Measurements from ENCODE around the gene MT1E.
"Not testable (repeated sequence)": the region's sequence is repeated elsewhere in the genome, so short reads cannot be mapped to it uniquely, and the experiment has no call there.

Gene MT1E

DNA sequence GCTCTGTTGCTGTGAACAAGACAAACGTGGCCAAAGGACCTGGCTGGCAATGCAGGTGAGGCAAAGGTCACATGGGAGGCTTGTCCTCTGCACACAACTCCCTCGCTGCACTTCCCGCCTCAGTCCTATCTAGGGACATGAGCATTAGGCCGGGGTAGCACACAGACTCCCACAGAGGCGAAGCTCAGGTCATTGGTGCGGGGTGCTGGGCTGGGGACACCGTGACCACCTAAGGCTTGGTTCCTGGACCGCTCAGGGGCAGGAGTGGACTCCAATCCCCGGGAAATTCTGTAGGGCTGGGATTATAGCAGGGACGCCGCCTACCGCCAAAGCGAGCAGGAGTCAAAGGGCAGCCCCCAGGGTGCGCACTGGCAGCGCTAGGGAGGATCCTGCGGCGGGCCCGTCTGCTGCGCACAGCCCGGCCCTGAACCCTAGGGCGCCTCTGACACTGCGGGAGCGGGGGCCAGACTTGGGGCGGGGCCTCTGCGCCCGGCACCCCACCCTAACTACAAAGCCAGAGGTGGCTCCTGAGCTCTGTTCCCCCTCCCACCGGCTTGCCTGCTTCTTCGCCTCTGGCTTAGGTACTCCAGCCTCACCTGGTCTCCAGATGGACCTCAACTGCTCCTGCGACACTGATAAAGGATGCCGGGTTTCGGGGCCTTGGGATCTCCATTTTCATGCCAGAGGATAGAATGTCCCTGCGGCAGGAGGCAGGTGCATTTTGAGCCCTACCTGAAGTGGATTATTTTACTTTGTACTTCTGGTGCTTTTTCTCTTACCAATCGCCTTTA, 22.3 kb downstream of the MT1E start:
- no peak for DNase-seq (ENCODE audit: low read depth)

DNA sequence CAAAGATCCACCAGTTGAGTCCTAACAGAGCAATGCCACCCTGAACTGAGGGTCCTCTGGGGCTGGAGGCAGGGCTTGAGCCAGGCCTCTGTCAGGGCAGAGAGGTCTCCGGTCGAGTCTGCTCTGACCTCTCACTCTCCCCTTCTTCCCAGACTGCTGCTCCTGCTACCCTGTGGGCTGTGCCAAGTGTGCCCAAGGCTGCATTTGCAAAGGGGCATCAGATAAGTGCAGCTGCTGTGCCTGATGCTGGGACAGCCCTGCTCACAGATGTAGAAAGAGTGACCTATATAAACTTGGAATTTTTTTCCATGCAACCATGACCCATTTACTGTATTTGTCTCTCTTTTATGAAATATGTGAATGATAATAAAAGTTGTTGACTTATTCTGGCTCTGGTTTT, 23.7 kb downstream of the MT1E start:
- no peak for DNase-seq (ENCODE audit: low read depth)

DNA sequence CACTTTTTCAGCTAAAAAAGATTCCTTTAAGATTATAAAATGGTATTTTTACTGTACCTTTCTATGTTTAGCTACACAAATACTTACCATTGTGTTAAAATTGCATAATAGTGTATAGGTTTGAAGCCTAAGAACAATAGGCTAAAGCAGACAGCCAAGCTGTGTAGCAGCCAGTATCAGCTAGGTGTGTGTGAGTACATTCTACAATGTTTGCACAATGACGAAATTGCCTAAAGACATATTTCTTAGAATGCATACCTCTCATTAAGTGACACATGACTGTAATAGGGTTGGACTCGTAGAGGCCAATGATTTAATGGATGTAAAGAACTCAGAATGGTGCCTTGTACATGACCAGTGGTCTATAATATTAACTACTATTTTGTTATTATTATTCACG, 24.2 kb downstream of the MT1E start:
- DNase-seq (ENCODE audit: low read depth), result no peak

DNA sequence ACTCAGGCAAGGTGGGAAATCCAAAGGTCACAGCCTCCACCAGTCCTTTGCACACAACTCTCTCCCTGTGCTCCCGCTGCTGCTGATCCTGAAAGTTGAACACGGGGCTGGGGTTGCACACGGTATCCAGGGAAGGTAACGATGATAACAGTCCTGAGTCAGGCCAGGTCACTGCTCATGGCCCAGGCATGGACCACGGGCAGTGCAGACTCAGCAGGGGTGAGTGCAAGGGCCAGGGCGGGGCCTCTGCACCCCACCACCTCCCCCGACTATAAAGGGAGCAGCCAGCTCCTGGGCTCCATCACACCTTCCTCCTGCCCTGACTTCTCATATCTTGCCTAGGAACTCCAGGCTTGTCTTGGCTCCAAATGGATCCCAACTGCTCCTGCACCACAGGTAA, 26.0 kb downstream of the MT1E start, which contains the start of gene MT1B:
Gene MT1B (plus strand): TSS at position 301 of the 400 bp plus-strand sequence. CDS start 68 bp downstream, at position 369.
- DNase-seq (ENCODE audit: low read depth), result no peak

DNA sequence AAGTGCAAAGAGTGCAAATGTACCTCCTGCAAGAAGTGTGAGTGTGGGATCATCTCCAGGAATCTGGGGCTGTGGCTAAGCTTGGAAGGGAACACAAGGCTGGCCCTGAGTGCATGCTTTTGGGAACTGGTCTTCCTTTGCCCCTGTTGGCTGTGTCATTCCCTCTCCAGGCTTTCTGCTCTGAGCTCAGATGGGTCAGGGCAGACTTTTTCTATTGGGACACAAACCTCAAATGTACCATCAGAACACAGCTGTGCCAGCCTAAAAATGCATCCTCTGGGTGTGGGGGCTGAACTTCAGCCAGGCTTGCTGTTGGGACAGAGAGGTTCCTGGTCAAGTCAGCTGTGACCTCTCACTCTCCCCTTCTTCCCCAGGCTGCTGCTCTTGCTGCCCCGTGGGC, 27.0 kb downstream of the MT1E start:
- no peak for DNase-seq (ENCODE audit: low read depth)

DNA sequence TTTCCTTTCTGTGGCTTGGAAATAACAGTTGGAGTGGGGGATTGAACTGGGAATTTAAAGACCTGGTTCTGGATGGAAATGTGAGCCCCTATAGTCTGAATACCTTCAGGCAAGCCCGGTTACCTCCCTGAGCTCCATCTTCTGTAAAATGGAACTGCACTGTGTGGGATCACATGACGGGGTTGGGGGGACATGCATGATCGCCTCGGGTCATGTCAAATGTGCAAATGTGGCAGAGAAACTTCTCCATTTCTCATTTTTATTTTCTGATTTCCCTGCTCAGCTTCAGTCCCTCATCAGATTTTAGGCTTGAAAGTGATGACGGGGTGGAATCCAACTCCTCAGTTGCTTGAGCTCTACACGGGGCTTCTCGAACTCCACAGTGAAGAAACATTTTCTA, 27.6 kb downstream of the MT1E start:
- no peak for DNase-seq (ENCODE audit: low read depth)

DNA sequence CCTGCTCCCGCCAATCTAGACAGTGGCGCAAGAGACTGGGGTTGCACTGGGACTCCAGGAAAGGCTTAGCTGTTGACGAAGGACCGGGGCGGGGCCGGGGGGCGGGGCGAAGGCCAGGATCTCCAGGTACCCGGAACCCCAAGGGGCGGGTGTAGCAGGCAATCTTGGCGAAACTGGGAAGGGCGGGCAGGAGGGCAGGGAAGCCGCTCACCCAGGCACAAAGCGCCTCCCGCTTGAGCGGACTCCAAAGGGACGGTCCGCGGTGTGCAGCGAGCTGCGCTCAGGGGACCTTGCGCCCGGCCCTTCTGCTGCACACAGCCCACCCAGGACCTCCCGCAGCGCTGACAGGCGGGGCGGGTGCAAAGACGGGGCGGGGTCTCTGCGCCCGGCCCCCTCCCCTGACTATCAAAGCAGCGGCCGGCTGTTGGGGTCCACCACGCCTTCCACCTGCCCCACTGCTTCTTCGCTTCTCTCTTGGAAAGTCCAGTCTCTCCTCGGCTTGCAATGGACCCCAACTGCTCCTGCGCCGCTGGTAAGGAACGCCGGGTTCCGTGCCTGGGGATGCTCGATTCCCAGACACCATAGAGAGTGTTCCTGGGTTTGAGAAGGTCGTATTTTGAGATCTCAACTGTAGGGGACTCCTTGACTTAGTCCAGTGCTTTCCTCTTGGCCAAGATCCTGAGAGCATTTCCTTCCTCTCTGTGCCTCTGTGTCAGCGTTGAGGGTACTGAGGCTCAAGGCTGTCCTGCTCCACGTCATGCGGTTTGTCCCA, 32.2 kb downstream of the MT1E start, which contains the start of gene MT1F:
Gene MT1F (plus strand): TSS at position 405 of the 772 bp plus-strand sequence. CDS start 100 bp downstream, at position 505.
- DNase-seq (ENCODE audit: low read depth), result no peak

DNA sequence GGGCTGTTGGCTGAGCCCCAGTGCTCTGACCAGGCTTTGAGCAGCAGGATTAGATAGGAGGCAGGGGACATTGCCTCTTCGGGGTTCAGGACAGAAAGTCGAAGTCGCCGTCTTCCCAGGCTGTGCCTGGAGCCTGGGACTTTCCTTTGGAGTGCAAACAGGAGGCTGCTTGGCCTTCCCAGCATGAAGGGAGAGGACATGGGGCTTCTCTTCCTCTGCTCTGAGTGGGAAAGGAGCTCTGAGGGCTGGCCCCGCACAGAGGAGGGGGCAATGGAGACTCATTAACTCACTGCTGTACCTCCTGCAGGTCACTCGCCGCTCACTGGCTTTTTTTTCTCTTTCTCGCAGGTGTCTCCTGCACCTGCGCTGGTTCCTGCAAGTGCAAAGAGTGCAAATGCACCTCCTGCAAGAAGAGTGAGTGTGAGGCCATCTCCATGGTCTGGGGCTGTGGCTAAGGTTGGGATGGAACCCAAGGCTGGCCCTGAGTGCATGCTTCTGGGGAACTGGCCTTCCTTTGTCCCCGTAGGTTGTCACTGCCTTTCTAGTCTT, 32.8 kb downstream of the MT1E start:
- no peak for DNase-seq (ENCODE audit: low read depth)

DNA sequence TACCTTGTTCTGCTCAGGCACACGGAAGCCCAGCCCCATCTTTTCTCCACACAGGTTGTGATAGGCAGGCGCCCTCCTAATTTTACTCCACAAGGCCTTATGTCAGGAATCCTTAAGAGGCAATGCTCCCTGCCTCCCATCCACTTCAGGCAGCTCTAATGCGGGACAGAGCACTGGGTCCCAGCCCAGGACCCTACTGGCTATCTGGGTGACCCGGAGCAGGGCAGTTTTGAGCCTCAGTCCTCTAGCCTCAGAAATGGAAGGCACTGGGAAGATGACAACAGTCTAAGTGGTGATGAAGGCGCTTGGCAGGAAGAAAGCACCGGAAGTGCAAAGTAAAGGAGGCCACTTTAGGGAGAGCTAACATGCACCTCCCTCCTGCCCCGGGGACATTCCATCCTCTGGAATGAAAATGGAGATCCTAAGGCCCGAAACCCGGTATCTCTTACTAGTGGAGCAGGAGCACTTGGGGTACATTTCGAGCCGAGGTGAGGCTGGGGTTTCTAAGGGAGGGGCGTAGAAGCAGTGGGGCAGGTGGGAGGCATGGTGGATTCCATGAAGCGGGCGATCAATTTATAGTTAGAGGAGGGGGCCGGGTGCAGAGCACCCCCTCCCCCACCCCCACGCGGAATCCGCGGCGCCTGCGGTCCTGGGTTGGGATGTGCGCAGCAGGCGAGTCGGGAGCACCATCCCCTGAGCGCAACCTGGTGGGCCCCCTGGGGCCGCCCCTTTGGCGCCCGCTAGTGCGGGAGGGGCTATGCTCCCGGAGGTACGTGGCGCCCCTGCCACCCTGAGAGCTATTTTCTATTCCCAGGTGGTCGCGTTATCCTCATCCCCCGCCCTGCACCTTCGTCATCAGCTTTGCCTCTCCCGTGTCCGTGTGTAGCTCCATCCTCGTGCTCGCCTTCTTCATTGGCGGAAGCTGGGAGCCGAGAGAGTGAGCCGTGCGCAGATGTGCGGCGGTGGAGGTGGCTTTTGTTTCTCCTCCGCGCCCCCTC, 37.1 kb downstream of the MT1E start:
- DNase-seq (ENCODE audit: low read depth), result no peak

DNA sequence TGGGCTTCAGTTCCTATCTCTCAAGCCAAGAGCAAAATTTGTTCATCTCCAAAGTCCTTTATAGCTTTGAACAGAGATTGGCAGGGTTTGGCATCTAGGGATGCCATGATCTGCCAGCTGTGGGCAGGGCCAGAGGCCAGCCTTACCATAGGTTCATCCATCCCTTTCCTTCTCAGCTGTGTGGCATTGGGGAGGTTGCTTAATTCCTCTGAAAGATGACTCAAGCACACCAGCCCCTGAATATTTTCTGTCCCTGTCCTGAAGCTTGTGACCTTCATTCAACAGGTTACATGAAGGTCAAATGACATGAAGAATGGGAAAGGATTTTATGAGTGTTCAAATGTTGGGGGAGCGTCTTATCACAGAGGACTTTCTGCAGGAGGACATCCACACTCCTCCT, 38.9 kb downstream of the MT1E start:
- DNase-seq (ENCODE audit: low read depth), result no peak

DNA sequence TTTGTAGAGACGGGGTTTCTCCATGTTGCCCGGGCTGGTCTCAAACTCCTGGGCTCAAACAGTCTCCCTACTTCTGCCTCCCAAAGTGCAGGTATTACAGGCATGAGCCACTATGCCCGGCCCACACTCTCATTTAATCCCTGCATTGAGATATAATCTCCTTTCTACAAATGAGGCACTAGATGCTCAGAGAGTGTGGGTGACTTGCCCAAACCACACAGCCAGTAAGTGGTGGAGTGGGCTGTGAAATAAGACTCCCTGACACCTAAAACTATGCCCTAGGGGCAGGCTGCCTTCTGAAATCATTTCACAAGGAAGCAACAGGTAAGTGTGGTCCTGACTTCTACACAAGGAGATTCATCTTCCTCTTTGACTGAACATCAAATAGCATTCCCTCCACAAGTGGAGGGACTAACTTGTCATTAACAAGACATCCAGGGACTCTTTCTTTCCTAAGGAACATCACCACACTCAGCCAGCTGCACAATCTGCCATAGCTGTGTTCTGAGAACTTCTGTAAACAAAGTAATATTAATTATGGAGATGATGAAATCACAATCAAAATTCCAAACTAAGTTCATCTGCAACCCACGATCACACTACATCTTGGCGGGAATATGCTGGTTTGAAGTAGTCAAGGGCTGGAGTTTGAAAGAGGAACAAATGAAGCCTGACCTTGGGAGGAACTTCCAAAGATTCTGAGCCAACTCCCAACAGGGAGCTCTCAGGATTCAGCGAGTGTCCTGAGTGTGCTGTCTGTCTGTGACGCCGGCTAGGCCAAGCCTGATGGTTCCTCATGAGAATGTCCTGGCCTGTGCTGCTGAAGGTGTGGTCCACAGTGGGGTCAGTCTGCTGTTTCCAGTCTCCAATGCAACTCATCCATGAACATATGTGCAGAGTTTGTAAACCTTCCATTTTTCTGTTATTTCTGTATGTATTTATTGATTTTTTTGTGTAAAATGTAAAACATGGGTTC, 40.0 kb downstream of the MT1E start:
- DNase-seq (ENCODE audit: low read depth), result not testable (repeated sequence)

DNA sequence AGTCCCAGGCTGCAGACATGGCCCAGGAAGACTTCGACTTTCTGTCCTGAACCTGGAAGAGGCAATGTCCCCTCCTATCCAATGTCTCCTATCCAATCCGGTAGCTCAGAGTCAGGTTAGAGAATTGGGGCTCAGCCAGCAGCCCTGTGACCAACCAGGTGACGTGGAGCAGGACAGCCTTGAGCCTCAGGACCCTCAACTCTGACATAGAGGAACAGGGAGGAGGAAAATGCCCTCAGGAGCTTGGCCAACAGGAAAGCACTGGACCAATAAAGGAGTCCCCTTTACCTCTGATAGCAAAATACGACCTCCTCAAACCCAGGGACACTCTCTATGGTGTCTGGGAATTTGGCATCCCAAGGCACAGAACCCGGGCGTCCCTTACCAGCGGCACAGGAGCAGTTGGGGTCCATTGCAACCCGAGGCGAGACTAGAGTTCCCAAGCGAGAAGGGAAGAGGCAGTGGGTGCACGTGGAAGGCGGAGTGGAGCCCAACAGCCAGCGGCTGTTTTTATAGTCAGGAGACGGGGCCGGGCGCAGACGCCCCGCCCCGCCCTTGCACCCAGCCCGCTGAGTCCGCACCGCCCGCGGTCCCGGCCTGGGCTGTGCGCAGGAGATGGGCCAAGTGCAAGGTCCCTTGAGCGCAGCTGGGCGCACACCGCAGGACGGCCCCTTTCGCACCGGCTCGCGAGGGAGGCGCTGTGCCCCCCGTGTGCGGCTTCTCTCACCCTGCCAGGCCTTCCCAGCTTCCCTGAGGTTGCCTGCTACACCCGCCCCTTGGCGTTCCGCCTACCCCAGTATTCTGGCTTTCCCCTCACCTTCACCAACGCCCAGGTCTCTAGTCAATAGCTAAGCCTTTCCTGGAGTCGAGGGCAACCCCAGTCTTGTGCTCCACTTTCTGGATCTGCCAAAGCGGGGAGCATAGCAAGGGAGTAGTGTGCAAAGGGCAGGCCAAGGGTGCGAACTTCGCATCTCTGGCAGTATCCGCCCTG, 42.3 kb downstream of the MT1E start, which contains the start of gene MT1G:
Gene MT1G (minus strand): TSS at position 485 of the 991 bp plus-strand sequence. CDS start 72 bp downstream, at position 413.
- no peak for DNase-seq (ENCODE audit: low read depth)

DNA sequence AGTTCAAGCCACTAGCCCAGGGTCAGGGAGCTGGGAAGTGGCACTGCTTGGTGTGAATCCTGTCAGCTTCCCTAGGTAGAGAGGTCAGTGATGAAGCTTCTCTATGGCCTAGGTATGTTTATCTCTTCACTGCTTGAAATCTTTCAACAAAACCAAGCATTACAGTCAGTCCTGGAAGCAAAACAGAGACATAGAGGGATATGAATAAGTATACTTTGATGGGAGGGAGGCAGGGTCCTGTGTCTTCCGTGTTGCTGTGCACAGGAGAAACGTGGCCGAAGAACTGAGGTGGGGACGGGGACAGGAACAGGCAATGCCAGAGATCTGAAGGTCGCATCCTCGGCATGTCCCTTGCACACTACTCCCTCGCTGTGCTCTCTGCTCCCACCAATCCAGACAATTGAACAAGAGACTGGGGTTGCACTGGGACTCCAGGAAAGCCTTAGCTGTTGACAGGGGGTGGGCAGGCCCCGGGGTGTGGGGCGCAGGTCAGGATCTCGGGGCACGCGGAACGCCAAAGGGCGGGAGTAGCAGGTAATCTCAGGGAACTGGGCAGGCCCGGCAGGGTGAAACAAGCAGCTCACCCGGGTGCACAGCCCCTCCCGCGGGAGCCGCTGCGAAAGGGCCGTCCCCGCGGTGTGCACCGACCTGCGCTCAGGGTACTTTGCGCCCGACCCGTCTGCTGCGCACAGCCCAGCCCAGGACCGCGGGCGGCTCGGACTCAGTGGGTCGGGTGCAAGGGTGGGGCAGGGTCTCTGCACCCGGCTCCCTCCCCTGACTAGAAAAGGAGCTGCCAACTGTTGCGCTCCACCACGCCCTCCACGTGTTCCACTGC, 43.6 kb downstream of the MT1E start, which contains the start of gene MT1H:
Gene MT1H (plus strand): TSS at position 810 of the 835 bp plus-strand sequence. CDS start 71 bp downstream, outside the sequence.
- no peak for DNase-seq (ENCODE audit: low read depth)

DNA sequence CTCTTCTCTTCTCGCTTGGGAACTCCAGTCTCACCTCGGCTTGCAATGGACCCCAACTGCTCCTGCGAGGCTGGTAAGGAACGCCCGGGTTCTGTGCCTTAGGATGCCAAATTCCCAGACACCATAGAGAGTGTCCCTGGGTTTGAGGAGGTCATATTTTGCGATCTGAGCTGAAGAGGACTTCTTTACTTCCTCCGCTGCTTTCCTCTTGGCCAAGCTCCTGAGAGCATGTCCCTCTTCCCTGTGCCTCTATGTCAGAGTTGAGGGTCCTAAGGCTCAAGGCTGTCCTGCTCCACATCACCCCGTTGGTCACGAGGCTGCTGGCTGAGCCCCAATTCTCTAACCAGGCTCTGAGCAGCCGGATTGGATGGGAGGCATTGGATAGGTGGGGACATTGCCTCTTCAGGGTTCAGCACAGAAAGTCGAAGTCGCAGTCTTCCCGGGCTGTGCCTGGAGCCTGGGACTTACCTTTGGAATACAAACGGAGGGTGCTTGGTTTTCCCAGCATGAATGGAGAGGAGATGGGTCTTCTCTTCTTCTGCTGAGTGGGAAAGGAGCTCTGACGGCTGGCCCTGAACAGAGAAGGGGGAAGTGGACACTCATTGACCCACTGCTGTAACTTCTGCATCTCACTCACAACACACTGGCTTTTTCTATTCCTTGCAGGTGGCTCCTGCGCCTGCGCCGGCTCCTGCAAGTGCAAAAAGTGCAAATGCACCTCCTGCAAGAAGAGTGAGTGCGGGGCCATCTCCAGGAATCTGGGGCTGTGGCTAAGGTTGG, 44.4 kb downstream of the MT1E start:
- no peak for DNase-seq (ENCODE audit: low read depth)

DNA sequence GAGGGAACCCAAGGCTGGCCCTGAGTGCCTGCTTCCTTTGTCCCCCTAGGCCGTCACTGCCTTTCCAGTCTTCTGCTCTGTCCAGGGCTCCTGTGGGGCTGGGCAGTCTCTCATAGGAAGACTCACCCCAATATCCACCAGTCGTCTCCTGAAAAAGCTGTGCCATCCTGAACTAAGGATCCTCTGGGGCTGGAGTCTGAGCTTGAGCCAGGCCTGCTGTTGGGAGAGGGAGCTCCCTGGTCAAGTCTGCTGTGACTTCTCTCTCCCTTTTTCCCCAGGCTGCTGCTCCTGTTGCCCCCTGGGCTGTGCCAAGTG, 45.0 kb downstream of the MT1E start:
- no peak for DNase-seq (ENCODE audit: low read depth)

DNA sequence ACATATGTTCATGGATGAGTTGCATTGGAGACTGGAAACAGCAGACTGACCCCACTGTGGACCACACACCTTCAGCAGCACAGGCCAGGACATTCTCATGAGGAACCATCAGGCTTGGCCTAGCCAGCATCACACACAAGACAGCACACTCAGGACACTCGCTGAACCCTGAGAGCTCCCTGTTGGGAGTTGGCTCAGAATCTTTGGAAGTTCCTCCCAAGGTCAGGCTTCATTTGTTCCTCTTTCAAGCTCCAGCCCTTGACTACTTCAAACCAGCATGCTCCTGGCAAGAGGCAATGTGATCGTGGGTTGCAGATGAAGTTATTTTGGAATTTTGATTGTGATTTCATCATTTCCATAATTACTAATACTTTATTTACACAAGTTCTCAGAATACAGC, 46.1 kb downstream of the MT1E start:
- not testable (repeated sequence) for DNase-seq (ENCODE audit: low read depth)

DNA sequence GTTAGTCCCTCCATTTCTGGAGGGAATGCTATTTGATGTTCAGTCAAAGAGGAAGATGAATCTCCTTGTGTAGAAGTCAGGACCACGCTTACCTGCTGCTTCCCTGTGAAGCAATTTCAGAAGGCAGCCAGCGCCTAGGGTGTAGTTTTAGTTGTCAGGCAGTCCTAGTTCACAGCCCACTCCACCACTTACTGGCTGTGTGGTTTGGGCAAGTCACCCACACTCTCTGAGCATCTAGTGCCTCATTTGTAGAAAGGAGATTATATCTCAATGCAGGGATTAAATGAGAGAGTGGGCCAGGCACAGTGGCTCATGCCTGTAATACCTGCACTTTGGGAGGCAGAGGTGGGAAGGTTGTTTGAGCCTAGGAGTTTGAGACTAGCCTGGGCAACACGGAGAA, 46.6 kb downstream of the MT1E start:
- not testable (repeated sequence) for DNase-seq (ENCODE audit: low read depth)

All from stromal cell of bone marrow (primary cell).